WERI-Rb-1 (cell line): Measurements from ENCODE around the gene ARRB2.
"Not testable (repeated sequence)": the region's sequence is repeated elsewhere in the genome, so short reads cannot be mapped to it uniquely, and the experiment has no call there.

Experiments used
- DNase-seq: peaks from one replicate; pipeline ENCODE4 v3.0.0-alpha.2; 2020
- H3K27ac ChIP-seq: fragments of 250-450 bp; sonication (Bioruptor Pico); 2 replicates; pipeline ENCODE4 v1.5.1; 2020; ENCODE audit warnings: mild to moderate bottlenecking, moderate library complexity
- H3K27me3 ChIP-seq: fragments of 250-450 bp; sonication (Bioruptor Pico); 2 replicates; pipeline ENCODE4 v1.5.1; 2021; ENCODE audit warnings: mild to moderate bottlenecking, low read depth, moderate library complexity; ENCODE audit not compliant: insufficient read depth, severe bottlenecking
- H3K36me3 ChIP-seq: fragments of 250-450 bp; sonication (Bioruptor Pico); 2 replicates; pipeline ENCODE4 v1.5.1; 2020; ENCODE audit warnings: mild to moderate bottlenecking, moderate library complexity
- H3K4me3 ChIP-seq: 2 replicates; pipeline ENCODE4 v1.5.1; 2011; ENCODE audit warnings: low read depth, mild to moderate bottlenecking, control low read depth, low read length
- H3K9me3 ChIP-seq: fragments of 250-450 bp; sonication (Bioruptor Pico); 2 replicates; pipeline ENCODE4 v1.5.1; 2021; ENCODE audit warnings: mild to moderate bottlenecking, moderate library complexity; ENCODE audit not compliant: severe bottlenecking
- CTCF ChIP-seq: IDR thresholded peaks from 2 replicates; pipeline ENCODE4 v1.5.1; 2011; ENCODE audit warnings: low read depth, mild to moderate bottlenecking, control low read depth, inconsistent platforms, low read length

ARRB2 gene

GRCh38 chr17:4675791-4676190 is 34.6 kb upstream of the ARRB2 start:
- no peak overlapping the region for H3K27ac ChIP-seq
- no peaks in the 10 kb centered on the region for H3K27me3 ChIP-seq
- peaks cover 91% of the 10 kb centered on the region for H3K36me3 ChIP-seq
- no peak for TF ChIP-seq CTCF
- DNase-seq, result no peak
- no peak overlapping the region for H3K4me3 ChIP-seq
- H3K9me3 ChIP-seq, result no peaks in the 10 kb centered on the region

- Histone ChIP-seq H3K4me3 (no peak overlapping the region), H3K27me3 (no peaks in the 10 kb centered on the region), H3K9me3 (no peaks in the 10 kb centered on the region), H3K36me3 (peaks cover 91% of the 10 kb centered on the region), H3K27ac (no peak overlapping the region)
- TF ChIP-seq CTCF, result no peak
- DNase-seq, result no peak
Measured at GRCh38 chr17:4676791-4677190, 33.6 kb upstream of the ARRB2 start.

GRCh38 chr17:4678448-4679026 is 31.9 kb upstream of the ARRB2 start:
- no peak for DNase-seq
- Histone ChIP-seq H3K9me3 (no peaks in the 10 kb centered on the region), H3K27ac (no peak overlapping the region), H3K36me3 (peaks cover 88% of the 10 kb centered on the region), H3K4me3 (no peak overlapping the region), H3K27me3 (no peaks in the 10 kb centered on the region)
- no peak for TF ChIP-seq CTCF

GRCh38 chr17:4679658-4680057 is 30.8 kb upstream of the ARRB2 start:
- H3K9me3 ChIP-seq, result no peaks in the 10 kb centered on the region
- no peak for DNase-seq
- H3K27me3 ChIP-seq, result no peaks in the 10 kb centered on the region
- H3K27ac ChIP-seq, result no peak overlapping the region
- no peak overlapping the region for H3K4me3 ChIP-seq
- TF ChIP-seq CTCF, result no peak
- peaks cover 87% of the 10 kb centered on the region for H3K36me3 ChIP-seq

- not testable (repeated sequence) for DNase-seq, H3K9me3 ChIP-seq, H3K27ac ChIP-seq, H3K4me3 ChIP-seq, H3K27me3 ChIP-seq
- H3K36me3 ChIP-seq, result peaks cover 83% of the 10 kb centered on the region
Measured at GRCh38 chr17:4683739-4684138, 26.7 kb upstream of the ARRB2 start.

- H3K4me3 ChIP-seq, DNase-seq, H3K27me3 ChIP-seq, H3K9me3 ChIP-seq, H3K27ac ChIP-seq: not testable (repeated sequence)
- peaks cover 74% of the 10 kb centered on the region for H3K36me3 ChIP-seq
Measured at GRCh38 chr17:4689872-4690271, 20.6 kb upstream of the ARRB2 start.

GRCh38 chr17:4690745-4691144 is 19.7 kb upstream of the ARRB2 start:
- no peaks in the 10 kb centered on the region for H3K27me3 ChIP-seq
- TF ChIP-seq CTCF, result no peak
- H3K9me3 ChIP-seq, result no peaks in the 10 kb centered on the region
- no peak overlapping the region for H3K4me3 ChIP-seq
- H3K36me3 ChIP-seq, result peaks cover 71% of the 10 kb centered on the region
- DNase-seq, result no peak
- H3K27ac ChIP-seq, result no peak overlapping the region
